Memory B cell (primary cell): Measurements from ENCODE around the gene SPAAR.
A peak's percentile ranks its signal among the peaks of the same experiment; 100 is the strongest.

Experiments used
- ATAC-seq: fragments of 150-1000 bp; cut with Tn5 transposase; 2 replicates; pipeline ENCODE4 v1.10.0; 2021; ENCODE audit warnings: low read depth, mild to moderate bottlenecking, moderate library complexity
- DNase-seq, 2 donors: peaks; one replicate each; pipeline ENCODE4 v3.0.0; 2022; ENCODE audit warnings: low spot score in 2 of 2
- H3K27ac Mint-ChIP-seq: one replicate; pipeline ENCODE4 v1.8.0; 2022; ENCODE audit warnings: mild to moderate bottlenecking, moderate library complexity, mixed read lengths
- H3K27me3 Mint-ChIP-seq: one replicate; pipeline ENCODE4 v1.8.0; 2022; ENCODE audit warnings: mixed read lengths
- H3K36me3 Mint-ChIP-seq: one replicate; pipeline ENCODE4 v1.8.0; 2022; ENCODE audit warnings: mild to moderate bottlenecking, mixed read lengths
- H3K4me1 Mint-ChIP-seq: one replicate; pipeline ENCODE4 v1.8.0; 2022; ENCODE audit warnings: mixed read lengths
- H3K4me3 Mint-ChIP-seq: one replicate; pipeline ENCODE4 v1.8.0; 2022; ENCODE audit warnings: mild to moderate bottlenecking, moderate library complexity, mixed read lengths
- H3K9me3 Mint-ChIP-seq: one replicate; pipeline ENCODE4 v1.8.0; 2022; ENCODE audit warnings: mixed read lengths

The SPAAR gene

GRCh38 chr9:35940458-35941407 is 31.4 kb downstream of the SPAAR start:
- DNase-seq (no peak), ATAC-seq (peak; percentile 9)
- H3K4me3 Mint-ChIP-seq, result no peak overlapping the region
- peaks cover 4% of the 10 kb centered on the region for H3K9me3 Mint-ChIP-seq
- H3K27me3 Mint-ChIP-seq, result peaks cover 9% of the 10 kb centered on the region
- H3K27ac Mint-ChIP-seq, result no peak overlapping the region
- no peaks in the 10 kb centered on the region for H3K36me3 Mint-ChIP-seq
- peaks cover 8% of the 10 kb centered on the region for H3K4me1 Mint-ChIP-seq

GRCh38 chr9:35942286-35942685 is 33.0 kb downstream of the SPAAR start:
- Mint-ChIP-seq H3K36me3 (no peaks in the 10 kb centered on the region), H3K27ac (no peak overlapping the region), H3K4me3 (no peak overlapping the region), H3K4me1 (peaks cover 6% of the 10 kb centered on the region), H3K9me3 (peaks cover 1% of the 10 kb centered on the region), H3K27me3 (peaks cover 8% of the 10 kb centered on the region)
- ATAC-seq (no peak), DNase-seq (no peak)

- H3K27ac Mint-ChIP-seq, result no peak overlapping the region
- peaks cover 11% of the 10 kb centered on the region for H3K27me3 Mint-ChIP-seq
- H3K4me1 Mint-ChIP-seq, result peaks cover 4% of the 10 kb centered on the region
- H3K36me3 Mint-ChIP-seq, result no peaks in the 10 kb centered on the region
- no peak for ATAC-seq
- H3K4me3 Mint-ChIP-seq, result no peak overlapping the region
- no peak for DNase-seq
- no peaks in the 10 kb centered on the region for H3K9me3 Mint-ChIP-seq
Observed at GRCh38 chr9:35944173-35944572, 34.9 kb downstream of the SPAAR start.

GRCh38 chr9:35944841-35945240 is 35.6 kb downstream of the SPAAR start:
- DNase-seq, result no peak
- Mint-ChIP-seq H3K36me3 (no peaks in the 10 kb centered on the region), H3K4me3 (no peak overlapping the region), H3K27me3 (peaks cover 13% of the 10 kb centered on the region), H3K4me1 (peaks cover 4% of the 10 kb centered on the region), H3K27ac (no peak overlapping the region), H3K9me3 (no peaks in the 10 kb centered on the region)
- no peak for ATAC-seq

GRCh38 chr9:35945341-35946018 is 36.2 kb downstream of the SPAAR start:
- Mint-ChIP-seq H3K4me1 (peaks cover 4% of the 10 kb centered on the region), H3K27me3 (peaks cover 13% of the 10 kb centered on the region), H3K36me3 (no peaks in the 10 kb centered on the region), H3K9me3 (no peaks in the 10 kb centered on the region), H3K4me3 (no peak overlapping the region), H3K27ac (no peak overlapping the region)
- DNase-seq, result peak; percentile 53 to 55
- peak; percentile 69 for ATAC-seq

- ATAC-seq (no peak), DNase-seq (no peak)
- Mint-ChIP-seq H3K36me3 (no peaks in the 10 kb centered on the region), H3K4me1 (peaks cover 4% of the 10 kb centered on the region), H3K4me3 (no peak overlapping the region), H3K27ac (no peak overlapping the region), H3K9me3 (no peaks in the 10 kb centered on the region), H3K27me3 (peaks cover 17% of the 10 kb centered on the region)
Observed at GRCh38 chr9:35948451-35948850, 39.2 kb downstream of the SPAAR start.

GRCh38 chr9:35948901-35949318 is 39.6 kb downstream of the SPAAR start:
- Mint-ChIP-seq H3K9me3 (no peaks in the 10 kb centered on the region), H3K36me3 (no peaks in the 10 kb centered on the region), H3K27ac (no peak overlapping the region), H3K4me1 (peaks cover 4% of the 10 kb centered on the region), H3K4me3 (no peak overlapping the region), H3K27me3 (peaks cover 17% of the 10 kb centered on the region)
- ATAC-seq (no peak), DNase-seq (no peak)

- Mint-ChIP-seq H3K4me3 (no peak overlapping the region), H3K9me3 (no peaks in the 10 kb centered on the region), H3K4me1 (no peaks in the 10 kb centered on the region), H3K27ac (no peak overlapping the region), H3K36me3 (no peaks in the 10 kb centered on the region), H3K27me3 (peaks cover 18% of the 10 kb centered on the region)
- no peak for DNase-seq
- no peak for ATAC-seq
Observed at GRCh38 chr9:35951736-35952135, 42.4 kb downstream of the SPAAR start.

- peaks cover 24% of the 10 kb centered on the region for H3K27me3 Mint-ChIP-seq
- ATAC-seq (no peak), DNase-seq (no peak)
- H3K27ac Mint-ChIP-seq, result no peak overlapping the region
- no peaks in the 10 kb centered on the region for H3K36me3 Mint-ChIP-seq
- H3K9me3 Mint-ChIP-seq, result no peaks in the 10 kb centered on the region
- H3K4me3 Mint-ChIP-seq, result no peak overlapping the region
- no peaks in the 10 kb centered on the region for H3K4me1 Mint-ChIP-seq
Observed at GRCh38 chr9:35952526-35953191, 43.4 kb downstream of the SPAAR start.

- ATAC-seq (peak; percentile 81), DNase-seq (peak in 1 of 2 donors; percentile 60)
- no peaks in the 10 kb centered on the region for H3K9me3 Mint-ChIP-seq
- no peaks in the 10 kb centered on the region for H3K4me1 Mint-ChIP-seq
- no peak overlapping the region for H3K27ac Mint-ChIP-seq
- H3K36me3 Mint-ChIP-seq, result no peaks in the 10 kb centered on the region
- H3K27me3 Mint-ChIP-seq, result peaks cover 18% of the 10 kb centered on the region
- no peak overlapping the region for H3K4me3 Mint-ChIP-seq
Observed at GRCh38 chr9:35954942-35955546, 45.8 kb downstream of the SPAAR start.

- Mint-ChIP-seq H3K27ac (no peak overlapping the region), H3K9me3 (no peaks in the 10 kb centered on the region), H3K27me3 (peaks cover 22% of the 10 kb centered on the region), H3K4me1 (no peaks in the 10 kb centered on the region), H3K36me3 (no peaks in the 10 kb centered on the region), H3K4me3 (no peak overlapping the region)
- DNase-seq, result no peak
- ATAC-seq, result no peak
Observed at GRCh38 chr9:35956651-35957050, 47.4 kb downstream of the SPAAR start.

GRCh38 chr9:35958104-35958837 is 49.0 kb downstream of the SPAAR start, which contains the start of gene OR2S2:
Gene OR2S2, minus strand, starts transcription at chr9:35958154. Its CDS starts 56 bp downstream, at chr9:35958098.
- Mint-ChIP-seq H3K9me3 (no peaks in the 10 kb centered on the region), H3K36me3 (no peaks in the 10 kb centered on the region), H3K4me3 (no peak within 1 kb of the TSS), H3K27me3 (peaks cover 16% of the 10 kb centered on the region), H3K4me1 (no peaks in the 10 kb centered on the region), H3K27ac (no peak within 1 kb of the TSS)
- DNase-seq (no peak), ATAC-seq (no peak)

- peaks cover 18% of the 10 kb centered on the region for H3K27me3 Mint-ChIP-seq
- ATAC-seq (no peak), DNase-seq (no peak)
- H3K36me3 Mint-ChIP-seq, result no peaks in the 10 kb centered on the region
- no peak overlapping the region for H3K4me3 Mint-ChIP-seq
- no peaks in the 10 kb centered on the region for H3K9me3 Mint-ChIP-seq
- H3K27ac Mint-ChIP-seq, result no peak overlapping the region
- no peaks in the 10 kb centered on the region for H3K4me1 Mint-ChIP-seq
Observed at GRCh38 chr9:35960039-35960655, 50.9 kb downstream of the SPAAR start.
